Measurements from ENCODE around the gene FKBP5.

Gene FKBP5

DNA sequence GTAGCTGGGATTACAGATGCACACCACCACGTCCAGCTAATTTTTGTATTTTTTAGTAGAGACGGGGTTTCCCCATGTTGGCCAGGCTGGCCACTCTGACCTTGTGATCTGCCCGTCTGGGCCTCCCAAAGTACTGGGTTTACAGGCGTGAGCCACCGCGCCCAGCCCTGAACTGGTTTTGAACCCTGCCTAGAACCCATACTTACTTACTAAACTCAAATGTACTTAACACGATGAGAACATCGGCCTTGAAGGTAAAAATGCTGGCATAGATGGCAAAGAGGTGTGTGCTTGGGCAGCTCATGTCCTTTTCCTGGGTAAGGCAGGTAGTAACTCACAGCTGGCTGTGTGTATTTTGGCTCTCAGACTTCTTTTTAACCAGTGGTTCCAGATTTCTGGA is 44.9 kb upstream of the FKBP5 start:
- DNase-seq = no peak
- TF ChIP-seq, protein P1, sequence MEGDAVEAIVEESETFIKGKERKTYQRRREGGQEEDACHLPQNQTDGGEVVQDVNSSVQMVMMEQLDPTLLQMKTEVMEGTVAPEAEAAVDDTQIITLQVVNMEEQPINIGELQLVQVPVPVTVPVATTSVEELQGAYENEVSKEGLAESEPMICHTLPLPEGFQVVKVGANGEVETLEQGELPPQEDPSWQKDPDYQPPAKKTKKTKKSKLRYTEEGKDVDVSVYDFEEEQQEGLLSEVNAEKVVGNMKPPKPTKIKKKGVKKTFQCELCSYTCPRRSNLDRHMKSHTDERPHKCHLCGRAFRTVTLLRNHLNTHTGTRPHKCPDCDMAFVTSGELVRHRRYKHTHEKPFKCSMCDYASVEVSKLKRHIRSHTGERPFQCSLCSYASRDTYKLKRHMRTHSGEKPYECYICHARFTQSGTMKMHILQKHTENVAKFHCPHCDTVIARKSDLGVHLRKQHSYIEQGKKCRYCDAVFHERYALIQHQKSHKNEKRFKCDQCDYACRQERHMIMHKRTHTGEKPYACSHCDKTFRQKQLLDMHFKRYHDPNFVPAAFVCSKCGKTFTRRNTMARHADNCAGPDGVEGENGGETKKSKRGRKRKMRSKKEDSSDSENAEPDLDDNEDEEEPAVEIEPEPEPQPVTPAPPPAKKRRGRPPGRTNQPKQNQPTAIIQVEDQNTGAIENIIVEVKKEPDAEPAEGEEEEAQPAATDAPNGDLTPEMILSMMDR (IDR thresholded peaks at IDR 0.05; ENCODE audit: low read depth, low read length, missing control alignments) = no peak
- H3K27ac ChIP-seq = no peak overlapping the region
- no peaks in the 10 kb centered on the region for H3K36me3 ChIP-seq (replicated peaks)
- no peaks in the 10 kb centered on the region for H3K27me3 ChIP-seq (replicated peaks)
- in situ Hi-C loops (cut with HindIII; ENCODE audit: low pct_ligation_motif_present, low sequenced_read_pairs) = no loop called here
- no peak overlapping the region for H3K4me3 ChIP-seq (ENCODE audit: low read depth, low read length)

GRCh38 chr6:35731736-35732532 is 43.2 kb upstream of the FKBP5 start:
- DNase-seq = peak; percentile 93
- H3K27me3 ChIP-seq (replicated peaks) = no peaks in the 10 kb centered on the region
- peak overlapping the region; percentile 57 for H3K4me3 ChIP-seq (ENCODE audit: low read depth, low read length)
- H3K27ac ChIP-seq = peak overlapping the region; percentile 99
- in situ Hi-C loops (cut with HindIII; ENCODE audit: low pct_ligation_motif_present, low sequenced_read_pairs) = no loop called here
- TF ChIP-seq, protein P1 (IDR thresholded peaks at IDR 0.05; ENCODE audit: low read depth, low read length, missing control alignments) = peak; percentile 4
- H3K36me3 ChIP-seq (replicated peaks) = no peaks in the 10 kb centered on the region

GRCh38 chr6:35731414-35731735 is 42.7 kb upstream of the FKBP5 start:
- TF ChIP-seq, protein P1 (IDR thresholded peaks at IDR 0.05; ENCODE audit: low read depth, low read length, missing control alignments) = no peak
- Histone ChIP-seq H3K27ac (peak overlapping the region; percentile 99), H3K27me3 (replicated peaks) (no peaks in the 10 kb centered on the region), H3K4me3 (ENCODE audit: low read depth, low read length) (peak overlapping the region; percentile 57), H3K36me3 (replicated peaks) (no peaks in the 10 kb centered on the region)
- DNase-seq = peak; percentile 89
- in situ Hi-C loops (cut with HindIII; ENCODE audit: low pct_ligation_motif_present, low sequenced_read_pairs) = no loop called here

- Histone ChIP-seq H3K27ac (peak overlapping the region; percentile 99), H3K36me3 (replicated peaks) (no peaks in the 10 kb centered on the region), H3K27me3 (replicated peaks) (no peaks in the 10 kb centered on the region), H3K4me3 (ENCODE audit: low read depth, low read length) (peak overlapping the region; percentile 23)
- in situ Hi-C loops (cut with HindIII; ENCODE audit: low pct_ligation_motif_present, low sequenced_read_pairs) = no loop called here
- TF ChIP-seq, protein P1 (IDR thresholded peaks at IDR 0.05; ENCODE audit: low read depth, low read length, missing control alignments) = no peak
- no peak for DNase-seq
Observed at GRCh38 chr6:35730745-35731413, 42.2 kb upstream of the FKBP5 start.

DNA sequence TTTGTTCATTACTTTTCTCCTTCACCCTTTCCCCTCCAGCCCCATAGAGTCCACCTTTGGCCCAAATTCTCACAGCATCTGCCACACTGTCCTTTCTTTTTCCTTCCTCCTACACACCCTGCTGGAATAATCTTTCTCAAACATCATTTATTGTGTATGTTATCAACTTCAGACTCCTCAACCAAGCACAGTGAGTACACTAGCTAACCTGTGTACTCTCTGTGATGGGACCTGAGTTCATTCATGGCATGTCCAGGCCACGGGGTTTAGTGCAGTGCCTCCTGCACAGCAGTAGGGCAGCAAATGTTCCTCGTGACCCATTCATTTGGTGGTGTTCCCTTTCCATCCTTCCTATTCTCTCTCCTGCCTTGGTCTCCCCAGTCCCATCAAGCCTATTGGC is 41.0 kb upstream of the FKBP5 start:
- no peaks in the 10 kb centered on the region for H3K27me3 ChIP-seq (replicated peaks)
- no peak for DNase-seq
- TF ChIP-seq, protein P1 (IDR thresholded peaks at IDR 0.05; ENCODE audit: low read depth, low read length, missing control alignments) = no peak
- no peak overlapping the region for H3K27ac ChIP-seq
- no peaks in the 10 kb centered on the region for H3K36me3 ChIP-seq (replicated peaks)
- no peak overlapping the region for H3K4me3 ChIP-seq (ENCODE audit: low read depth, low read length)
- in situ Hi-C loops (cut with HindIII; ENCODE audit: low pct_ligation_motif_present, low sequenced_read_pairs) = no loop called here
